AG09319 (cell line): ENCODE data around the gene CALY.

ENCODE experiments used
- DNase-seq: peaks from one replicate; pipeline ENCODE4 v3.0.0-alpha.2; 2010; ENCODE audit warnings: low read depth; ENCODE audit errors: extremely low read depth
- TF ChIP-seq, protein P1 (sequence below): IDR thresholded peaks from 2 replicates; pipeline ENCODE4 v1.5.1; 2011; ENCODE audit warnings: low read depth, mild to moderate bottlenecking, inconsistent platforms, low read length, moderate library complexity

CALY gene

DNA sequence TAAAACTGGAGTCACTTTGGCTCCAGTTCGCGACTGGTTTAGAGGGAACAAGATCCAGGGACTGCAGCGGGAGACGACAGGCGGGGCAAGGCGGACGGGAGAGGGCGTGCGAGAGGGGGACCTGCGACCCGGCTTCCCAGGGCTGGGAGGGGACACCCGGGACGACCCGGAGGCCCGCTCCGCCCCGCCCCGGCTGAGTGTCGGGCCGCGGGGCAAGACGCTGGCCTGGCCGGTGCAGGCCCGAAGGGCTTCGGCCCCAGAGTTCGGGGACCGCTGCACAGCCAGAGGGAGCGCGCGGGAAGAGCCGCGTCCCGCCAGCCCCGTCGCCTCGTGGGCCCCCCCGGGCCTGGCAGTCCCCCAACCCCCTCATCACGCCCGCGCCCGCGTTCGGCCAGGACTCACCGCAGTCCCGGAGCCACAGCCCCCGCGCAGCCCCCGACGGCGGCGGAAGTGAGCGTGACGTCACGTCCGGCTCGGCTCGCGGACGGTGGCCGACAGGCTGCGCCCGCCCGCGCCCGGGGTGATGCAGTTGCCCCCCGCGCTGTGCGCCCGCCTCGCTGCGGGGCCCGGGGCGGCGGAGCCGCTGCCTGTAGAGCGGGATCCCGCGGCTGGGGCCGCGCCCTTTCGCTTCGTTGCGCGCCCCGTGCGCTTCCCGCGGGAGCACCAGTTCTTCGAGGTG is 28.1 kb downstream of the CALY start, which contains the start of the genes TUBGCP2 and ZNF511:
TUBGCP2 (minus strand) TSS at position 452 of the 679 bp plus-strand sequence. CDS start 5,931 bp downstream, outside the sequence.
ZNF511 (plus strand) TSS at position 494 of the 679 bp plus-strand sequence; CDS start at position 524, 30 bp downstream.
- peak; percentile 57 for DNase-seq

DNA sequence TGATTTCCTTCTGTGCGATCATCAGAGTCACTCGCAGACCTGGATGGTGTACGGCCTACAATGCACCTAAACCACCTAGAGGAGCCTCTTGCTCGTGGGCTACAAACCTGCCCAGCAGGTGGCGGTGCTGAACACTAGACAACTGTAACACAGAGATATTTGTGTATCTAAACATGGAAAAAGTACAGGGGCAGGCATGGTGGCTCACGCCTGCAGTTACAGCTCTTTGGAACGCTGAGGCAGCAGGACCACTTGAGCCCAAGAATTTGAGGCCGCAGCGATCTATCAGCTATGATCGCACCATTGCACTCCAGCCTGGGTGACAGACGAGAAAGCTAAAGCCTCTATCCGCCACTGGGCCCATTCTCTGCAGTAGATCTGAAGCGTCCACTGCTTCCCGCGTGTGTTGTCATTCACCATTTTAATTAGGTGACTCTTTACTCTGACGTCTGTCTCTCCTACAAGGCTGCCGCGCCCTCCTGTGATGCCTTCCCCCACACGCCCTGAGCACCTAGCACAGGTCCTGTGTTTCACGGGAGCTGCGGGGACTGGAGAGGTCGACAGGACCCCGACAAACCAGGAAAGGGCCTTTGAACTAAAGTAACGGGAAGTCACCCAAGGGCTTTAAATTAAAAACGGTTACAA is 28.8 kb downstream of the CALY start:
- TF ChIP-seq, protein P1, sequence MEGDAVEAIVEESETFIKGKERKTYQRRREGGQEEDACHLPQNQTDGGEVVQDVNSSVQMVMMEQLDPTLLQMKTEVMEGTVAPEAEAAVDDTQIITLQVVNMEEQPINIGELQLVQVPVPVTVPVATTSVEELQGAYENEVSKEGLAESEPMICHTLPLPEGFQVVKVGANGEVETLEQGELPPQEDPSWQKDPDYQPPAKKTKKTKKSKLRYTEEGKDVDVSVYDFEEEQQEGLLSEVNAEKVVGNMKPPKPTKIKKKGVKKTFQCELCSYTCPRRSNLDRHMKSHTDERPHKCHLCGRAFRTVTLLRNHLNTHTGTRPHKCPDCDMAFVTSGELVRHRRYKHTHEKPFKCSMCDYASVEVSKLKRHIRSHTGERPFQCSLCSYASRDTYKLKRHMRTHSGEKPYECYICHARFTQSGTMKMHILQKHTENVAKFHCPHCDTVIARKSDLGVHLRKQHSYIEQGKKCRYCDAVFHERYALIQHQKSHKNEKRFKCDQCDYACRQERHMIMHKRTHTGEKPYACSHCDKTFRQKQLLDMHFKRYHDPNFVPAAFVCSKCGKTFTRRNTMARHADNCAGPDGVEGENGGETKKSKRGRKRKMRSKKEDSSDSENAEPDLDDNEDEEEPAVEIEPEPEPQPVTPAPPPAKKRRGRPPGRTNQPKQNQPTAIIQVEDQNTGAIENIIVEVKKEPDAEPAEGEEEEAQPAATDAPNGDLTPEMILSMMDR = peak; percentile 66
- no peak for DNase-seq

More for the DNA sequence above, 28.1 kb downstream of the CALY start, which contains the start of the genes TUBGCP2 and ZNF511:
- TF ChIP-seq, protein P1 = peak; percentile 17

DNA sequence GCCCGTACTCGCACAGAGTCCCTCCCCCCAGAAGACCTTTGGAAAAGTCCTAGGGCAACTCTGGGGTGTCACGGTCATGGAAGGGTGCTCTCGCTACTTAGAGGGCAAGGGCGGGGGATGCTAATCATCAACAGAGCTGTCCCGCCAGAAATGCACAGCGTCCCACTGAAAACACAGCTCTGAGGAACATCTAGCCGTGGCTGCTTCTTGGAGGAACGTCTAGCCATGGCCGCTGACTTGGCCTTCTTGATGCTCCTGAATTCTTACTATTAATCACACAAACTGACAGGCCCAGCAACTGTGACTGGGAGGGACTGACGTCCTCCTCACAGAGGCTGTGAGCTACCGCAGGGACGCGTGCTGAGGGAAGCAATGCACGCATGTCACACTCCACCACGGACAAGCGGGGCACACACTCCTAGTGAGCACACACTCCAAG is 29.7 kb downstream of the CALY start:
- no peak for DNase-seq
- TF ChIP-seq, protein P1 = no peak

DNA sequence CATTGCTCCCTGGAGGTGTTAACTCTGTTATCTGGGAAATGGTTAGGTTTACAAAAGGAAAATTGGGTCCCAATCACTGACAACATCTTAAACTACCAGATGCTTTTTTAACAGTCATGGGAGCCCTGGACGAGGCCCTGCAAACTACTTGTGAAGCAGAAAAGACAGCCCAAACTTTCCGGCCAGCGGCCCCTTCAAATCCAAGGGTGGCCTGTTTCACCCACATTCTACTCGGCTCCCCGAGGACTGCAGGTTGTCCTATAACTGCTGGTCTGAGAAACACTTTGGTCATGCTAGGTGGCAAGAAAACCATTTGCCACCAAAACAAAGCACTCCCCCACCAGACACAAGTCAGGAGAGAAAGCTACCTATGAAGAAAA is 30.6 kb downstream of the CALY start:
- DNase-seq = no peak
- TF ChIP-seq, protein P1 = no peak

DNA sequence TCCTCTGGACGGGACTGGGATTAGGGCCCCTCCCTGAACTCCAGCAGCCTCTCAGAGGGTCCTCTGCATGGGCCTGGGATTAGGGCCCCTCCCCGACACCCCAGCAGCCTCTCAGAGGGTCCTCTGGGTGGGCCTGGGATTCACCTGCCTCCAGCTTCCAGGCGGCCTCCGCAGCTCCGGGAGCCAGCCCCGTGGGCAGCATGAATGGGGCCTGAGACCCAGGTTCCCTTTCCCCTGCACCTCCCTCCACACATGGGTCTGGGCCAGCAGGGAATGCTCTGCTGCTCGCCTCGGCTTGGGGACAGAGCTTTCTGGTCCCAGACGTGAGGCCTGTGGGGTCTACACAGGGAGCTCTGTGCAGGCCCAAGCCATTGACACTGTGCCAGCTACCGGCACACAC is 33.5 kb downstream of the CALY start:
- DNase-seq = no peak
- TF ChIP-seq, protein P1 = no peak

DNA sequence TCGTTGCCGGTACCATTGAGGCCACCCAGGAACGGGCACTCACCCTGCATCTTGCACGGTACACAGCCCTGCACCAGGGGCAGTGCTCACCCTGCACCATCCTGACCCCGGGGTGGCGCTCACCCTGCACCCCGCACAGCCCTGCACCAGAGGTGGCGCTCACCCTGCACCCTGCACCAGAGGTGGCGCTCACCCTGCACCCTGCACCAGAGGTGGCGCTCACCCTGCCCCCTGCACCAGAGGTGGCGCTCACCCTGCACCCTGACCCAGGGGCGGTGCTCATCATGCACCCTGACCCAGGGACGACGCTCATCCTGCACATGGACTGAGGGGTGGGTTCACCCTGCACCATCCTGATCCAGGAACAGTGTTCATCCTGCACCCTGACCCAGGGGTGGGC is 34.5 kb downstream of the CALY start:
- TF ChIP-seq, protein P1 = no peak

DNA sequence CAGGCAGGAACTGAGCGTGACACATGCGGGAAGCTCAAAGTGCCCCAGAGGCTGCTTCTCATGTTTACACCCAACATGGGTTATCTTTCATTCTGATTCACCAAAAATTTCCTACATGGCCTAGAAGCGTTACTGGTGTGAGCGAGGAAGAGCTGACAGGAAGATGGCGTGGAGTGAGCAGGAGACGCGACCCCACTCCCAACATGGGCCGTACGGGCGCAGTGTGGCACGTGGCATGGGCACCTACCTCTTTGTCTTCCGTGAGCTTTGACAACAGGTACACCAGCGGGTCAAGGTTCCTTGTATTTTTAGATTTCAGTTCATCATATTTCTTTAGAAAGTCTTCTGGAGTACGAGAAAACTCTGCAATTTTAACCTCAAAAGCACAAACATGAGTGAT is 37.0 kb downstream of the CALY start:
- no peak for DNase-seq
- TF ChIP-seq, protein P1 = no peak

More for the DNA sequence above, 34.5 kb downstream of the CALY start:
- DNase-seq = no peak
